Stimulated activated CD4-positive, alpha-beta T cell treated with anti-CD3 and anti-CD28 coated beads, Interleukin-4, amount 100 ng/mL, for 1 hour (primary cell): Measurements from ENCODE around the gene NAA40.

ENCODE experiments used
- DNase-seq: peaks from one replicate; pipeline ENCODE4 v3.0.0-alpha.2; 2020

The NAA40 gene

DNA sequence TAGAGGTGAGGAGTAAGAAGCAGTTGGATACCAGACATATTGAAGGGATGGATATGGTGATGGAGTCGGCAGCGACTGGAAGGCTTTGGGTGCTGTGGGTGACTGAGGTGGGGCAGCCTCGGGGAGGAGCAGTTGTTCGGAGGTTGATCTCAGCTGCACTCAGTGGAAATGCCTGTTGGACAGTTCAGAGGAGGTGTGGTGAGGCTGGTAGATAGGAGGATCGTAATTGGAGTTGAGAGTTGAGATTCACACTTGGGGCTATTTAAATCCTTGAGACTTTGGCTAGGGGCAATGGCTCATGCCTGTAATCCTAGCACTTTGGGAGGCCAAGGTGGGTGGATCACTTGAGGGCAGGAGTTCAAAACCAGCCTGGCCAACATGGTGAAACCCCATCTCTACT lies 54.3 kb downstream of the NAA40 start:
- DNase-seq: no peak

DNA sequence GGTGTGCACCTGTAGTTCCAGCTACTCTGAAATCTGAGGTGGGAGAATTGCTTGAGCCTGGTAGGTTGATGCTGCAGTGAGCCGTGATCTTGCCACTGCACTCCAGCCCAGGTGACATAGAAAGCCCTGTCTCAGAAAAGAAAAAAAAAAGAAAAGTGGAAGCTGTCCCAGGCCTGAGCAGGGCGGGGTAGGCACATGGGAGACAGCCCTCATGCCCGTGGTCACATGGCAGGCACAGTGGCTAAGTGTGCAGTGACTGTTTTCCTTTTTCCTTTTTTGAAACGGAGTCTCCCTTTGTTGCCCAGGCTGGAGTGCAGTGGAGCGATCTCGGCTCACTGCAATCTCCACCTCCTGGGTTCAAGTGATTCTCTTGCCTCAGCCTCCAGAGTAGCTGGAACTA lies 55.2 kb downstream of the NAA40 start:
- no peak for DNase-seq

DNA sequence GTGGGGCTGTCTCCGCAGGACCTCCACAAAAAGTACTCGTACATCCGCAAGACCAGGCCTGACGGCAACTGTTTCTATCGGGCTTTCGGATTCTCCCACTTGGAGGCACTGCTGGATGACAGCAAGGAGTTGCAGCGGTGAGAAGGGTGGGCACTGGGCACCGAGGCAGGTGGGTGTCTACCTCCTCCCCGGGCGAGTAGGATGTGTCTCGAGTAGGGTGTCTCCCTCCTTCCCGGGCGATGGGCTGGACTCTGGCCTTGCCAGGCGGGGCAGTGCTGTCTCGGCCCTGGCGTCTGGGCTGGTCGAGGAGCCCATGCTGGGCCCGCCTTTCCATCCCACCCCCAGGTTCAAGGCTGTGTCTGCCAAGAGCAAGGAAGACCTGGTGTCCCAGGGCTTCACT lies 57.7 kb downstream of the NAA40 start:
- DNase-seq: no peak

DNA sequence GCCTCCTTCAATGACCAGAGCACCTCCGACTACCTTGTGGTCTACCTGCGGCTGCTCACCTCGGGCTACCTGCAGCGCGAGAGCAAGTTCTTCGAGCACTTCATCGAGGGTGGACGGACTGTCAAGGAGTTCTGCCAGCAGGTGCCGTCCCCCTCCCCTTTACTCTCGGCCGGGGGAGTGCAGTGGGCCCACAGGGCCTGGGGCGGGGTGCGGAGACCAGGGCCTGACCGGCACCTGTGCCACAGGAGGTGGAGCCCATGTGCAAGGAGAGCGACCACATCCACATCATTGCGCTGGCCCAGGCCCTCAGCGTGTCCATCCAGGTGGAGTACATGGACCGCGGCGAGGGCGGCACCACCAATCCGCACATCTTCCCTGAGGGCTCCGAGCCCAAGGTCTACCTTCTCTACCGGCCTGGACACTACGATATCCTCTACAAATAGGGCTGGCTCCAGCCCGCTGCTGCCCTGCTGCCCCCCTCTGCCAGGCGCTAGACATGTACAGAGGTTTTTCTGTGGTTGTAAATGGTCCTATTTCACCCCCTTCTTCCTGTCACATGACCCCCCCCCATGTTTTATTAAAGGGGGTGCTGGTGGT lies 58.4 kb downstream of the NAA40 start:
- DNase-seq: no peak

DNA sequence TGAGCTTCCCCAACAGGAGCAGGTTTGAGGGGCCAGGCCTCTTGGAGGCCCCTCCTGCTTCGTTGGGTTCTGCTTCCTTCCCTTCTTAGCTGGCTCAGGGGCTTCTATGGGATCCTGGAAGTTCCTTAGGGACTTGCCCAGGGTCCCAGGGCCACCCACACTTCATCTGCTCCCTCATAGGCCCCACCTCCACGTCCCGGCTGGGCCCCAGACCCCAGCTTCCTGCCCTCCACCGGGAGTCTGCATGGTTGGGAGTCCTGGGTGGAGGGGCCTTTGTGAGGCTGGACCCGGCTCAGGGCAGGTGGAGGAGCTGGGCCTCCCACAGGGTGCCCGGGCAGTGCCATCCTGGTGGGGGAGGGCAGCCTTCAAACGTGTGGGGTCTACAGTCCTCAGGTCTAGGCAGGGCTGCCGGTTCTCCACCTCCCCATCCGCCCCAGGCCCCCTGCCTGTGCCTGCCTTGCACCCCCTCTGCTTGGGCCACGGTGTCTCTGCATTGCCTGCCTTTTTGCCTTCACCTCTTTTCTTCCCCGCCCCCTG lies 59.1 kb downstream of the NAA40 start:
- DNase-seq: no peak

DNA sequence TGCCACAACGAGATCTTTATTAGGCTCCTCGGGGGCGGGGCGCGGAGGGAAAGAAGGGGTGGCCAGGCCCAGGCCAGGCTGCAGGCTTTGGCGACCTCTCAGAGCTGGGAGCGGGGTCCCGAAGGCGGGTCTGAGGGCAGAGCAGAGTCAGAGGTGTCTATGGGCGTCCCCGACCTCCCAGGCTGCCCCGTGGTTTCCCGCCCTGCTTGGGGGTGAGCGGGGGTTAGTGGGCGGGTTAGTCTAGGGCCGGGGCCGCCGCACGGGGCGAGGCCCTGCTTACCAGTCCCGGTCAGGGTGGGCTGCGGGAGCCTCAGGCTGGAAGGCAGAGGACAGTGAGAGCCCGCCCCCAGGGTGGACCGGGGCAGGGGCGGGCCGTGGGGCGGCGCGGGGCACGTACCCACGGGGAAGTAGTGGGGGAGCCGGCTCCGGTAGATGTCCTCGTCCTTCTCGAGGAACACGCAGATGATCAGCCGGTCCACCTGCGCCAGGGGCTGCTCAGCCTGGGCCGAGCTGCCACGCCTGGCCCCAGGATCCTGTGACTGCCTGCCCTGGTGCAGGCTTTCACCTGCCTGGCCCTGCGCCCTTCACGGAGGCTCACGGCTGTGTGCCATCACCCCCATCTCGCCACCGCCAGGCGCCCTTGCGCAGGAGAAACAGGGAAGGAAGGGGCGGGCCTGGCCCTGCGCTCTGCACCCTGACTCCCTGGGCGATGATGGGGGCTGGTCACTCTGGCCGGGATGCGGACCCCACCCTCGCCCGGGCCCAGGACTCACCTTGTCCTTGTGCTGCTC lies 60.0 kb downstream of the NAA40 start:
- no peak for DNase-seq

DNA sequence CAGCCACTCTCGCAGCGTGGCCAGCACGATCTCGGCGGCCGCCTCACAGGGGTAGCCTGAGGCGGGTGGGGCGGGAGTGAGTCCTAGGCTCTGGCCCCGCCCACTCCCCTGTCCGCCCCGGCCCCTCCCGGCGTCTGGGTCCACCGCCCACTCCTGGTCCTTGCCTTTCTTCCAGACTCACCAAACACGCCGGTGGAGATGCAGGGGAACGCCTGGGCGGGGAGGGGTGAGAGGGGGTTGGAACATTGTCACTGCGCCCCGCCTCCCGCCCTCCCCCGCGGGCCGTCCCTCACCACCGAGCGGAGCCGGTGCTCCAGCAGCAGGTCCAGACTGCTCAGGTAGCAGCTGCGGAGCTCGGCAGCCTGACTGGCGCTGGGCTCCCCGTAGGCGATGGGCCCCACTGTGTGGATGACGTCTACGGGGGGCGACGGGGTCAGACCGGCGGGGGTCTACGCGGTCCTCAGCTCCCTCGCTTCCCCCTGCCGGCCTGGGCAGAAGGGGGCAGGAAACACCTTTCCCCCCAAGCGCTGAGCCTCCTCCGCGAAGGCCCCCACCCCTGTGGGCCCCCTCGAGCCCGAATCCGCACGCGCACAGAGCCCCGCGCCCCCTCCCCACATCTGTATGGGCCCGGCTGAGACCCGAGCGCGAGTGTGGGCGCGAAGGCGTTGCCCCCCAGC lies 60.7 kb downstream of the NAA40 start:
- peak; percentile 73 for DNase-seq

DNA sequence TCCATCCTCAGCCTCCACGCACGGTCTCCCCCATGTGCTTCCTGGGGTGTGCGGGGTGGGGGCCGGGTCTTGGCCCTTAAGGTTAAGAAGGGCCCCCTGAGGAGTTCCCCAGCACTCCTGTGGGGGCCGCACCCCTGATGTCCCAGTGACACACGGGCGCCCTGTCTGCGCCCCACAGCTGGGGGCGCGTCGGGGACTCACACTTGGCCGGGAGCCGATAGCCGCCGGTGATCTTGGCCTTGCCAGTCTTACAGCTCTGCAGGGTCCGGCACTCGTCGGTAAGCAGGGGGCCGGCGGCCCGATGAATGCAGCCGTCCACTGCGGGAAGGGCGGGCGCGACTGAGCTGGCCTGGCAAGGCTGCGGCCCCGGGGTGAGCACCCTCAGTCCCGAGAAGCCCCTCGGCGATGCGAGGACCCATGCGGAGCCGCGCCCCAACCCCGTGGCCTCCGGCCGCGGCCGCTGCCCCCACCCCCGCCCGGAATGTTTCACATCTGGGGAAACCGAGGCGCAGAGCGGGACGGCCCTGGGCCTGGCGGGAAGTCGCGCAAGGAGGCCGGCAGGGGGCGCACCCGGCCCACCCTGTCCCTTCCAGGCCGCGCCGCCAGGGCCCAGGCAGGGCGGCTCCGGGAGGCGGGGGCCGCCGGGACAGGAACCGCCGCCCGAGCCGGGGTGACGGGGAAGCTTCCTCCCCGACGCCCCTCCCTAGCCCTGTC lies 61.4 kb downstream of the NAA40 start:
- DNase-seq: peak; percentile 73

DNA sequence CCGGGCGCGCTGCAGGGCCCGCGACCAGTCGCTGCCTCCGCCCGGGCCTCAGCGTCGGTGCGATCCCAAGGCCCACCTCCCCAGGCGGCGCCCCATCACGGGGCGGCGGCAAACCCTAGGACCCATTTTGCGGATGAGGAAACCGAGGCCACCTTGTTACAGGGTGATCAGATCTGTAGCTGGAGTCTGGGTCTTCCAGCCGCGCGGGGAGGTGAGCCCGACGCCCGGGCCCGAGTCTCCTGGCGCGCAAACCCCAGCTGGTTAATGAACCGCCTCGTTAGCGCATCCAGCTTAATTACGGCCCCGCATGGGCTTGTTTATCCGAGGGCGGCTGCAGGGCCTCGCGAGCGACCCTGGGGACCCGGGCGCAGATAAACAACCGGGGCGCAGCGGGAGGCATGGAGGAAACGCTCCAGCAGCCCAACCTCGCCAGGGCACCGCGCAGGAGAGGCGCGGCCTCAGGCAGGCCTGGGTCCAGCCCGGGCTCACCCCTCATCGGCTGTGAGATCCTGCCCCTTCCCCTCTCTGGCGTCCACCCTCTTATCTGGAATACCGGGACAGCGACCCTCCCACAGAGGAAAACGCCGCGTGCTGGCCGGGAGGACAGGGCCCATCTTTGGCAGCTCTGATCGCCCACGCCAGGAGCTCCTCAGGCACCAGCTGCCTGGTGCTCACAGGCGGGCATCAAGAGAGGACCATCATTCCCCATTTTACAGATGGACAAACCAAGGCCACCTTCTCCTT lies 62.1 kb downstream of the NAA40 start:
- DNase-seq: no peak

DNA sequence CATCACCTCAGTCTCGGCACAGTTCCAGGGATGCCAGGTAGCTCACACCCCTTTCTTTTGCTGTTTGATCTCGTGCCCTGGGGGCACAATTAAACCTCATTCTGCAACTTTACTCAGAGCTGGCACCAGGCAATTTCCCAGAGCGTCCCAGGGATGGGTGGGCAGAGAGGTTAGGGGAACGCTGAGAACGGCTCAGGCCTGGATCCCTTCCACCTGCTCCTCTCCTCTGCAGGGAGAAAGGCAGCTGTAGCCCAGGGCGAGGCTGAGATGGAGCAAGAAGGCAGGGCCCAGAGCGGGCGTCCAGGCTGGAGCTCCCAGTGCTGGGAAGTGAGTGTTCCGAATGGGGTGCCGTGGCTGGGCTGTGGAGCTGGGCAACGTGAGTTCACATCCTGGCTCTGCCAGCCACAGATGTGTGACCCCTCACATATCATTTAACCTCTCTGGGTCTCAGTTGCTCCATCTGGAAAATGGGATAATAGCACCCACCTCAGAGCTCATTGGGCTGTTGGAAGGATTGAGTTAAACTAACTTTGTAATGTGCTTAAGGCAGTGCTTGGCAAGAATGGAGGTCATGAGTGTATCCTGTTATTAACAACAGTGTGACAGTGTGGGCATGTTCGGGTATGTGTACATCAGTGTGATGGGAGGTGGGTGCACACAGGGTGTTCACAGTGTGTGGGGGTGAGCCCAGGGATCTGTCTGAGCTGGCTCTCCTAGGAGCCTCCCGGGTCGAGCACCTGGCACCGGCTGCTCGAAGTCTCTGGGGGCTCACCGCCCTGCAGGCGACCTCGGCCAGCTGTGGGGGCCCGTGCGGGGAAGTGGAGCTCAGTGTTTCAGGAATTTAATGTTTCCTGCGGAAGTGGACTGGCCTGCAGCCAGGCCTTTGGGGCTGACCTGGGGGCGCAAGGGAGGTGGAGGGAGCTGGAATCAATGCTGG lies 63.0 kb downstream of the NAA40 start:
- DNase-seq: no peak

DNA sequence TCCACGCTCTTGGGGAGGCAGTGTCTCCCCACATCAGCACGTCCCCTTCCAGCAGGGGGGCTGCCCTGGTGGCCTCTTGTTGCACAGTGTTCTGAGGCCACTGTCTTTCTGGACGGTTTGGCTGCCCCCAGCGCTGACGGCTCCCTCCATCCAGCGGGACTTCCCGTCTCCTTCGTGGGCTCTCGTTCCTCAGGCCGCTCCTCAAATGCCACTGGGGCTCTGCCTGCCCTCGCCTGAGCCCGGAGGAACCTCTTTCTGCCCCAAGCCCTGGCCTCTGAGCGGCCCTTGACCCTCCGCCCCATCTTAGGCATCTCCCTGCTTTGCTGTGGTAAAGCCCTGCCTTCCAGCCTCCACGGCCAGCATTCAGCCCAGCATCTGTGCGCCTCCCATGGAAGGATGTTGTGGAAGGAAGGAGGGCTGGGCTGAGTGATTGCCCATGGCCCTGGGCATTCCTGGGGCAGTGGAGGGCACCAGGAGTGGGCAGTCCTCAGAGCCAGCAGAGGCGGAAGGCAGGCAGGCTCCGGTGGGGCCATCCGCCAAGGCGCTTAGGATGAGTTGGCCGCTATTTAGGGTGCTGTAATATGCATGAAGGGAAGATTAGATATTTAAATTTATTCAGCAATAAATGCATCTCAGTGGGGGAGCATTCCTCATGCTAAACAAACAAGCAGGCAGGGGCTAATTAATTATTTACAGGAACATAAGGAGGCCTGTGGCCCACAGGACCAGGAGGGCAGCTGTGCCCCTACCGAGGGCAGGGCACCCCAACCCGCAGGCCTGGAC lies 65.2 kb downstream of the NAA40 start:
- DNase-seq: no peak

DNA sequence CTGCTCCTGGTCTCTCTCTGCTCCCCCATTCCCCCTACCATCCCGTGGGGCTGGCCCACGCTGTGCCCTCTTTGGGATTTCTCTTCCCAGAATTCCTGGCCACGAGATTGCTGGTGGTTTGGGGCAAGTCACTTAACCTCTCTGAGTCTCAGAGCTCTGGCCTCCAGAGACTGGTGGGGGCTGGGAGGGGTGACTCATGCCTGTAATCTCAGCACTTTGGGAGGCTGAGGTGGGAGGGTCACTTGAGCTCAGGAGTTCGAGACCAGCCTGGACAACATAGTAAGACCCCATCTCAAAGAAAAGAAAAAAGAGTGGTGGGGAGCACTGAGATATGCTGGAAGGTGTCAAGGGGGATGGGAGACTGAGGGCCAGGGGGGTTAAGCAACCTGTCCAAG lies 65.8 kb downstream of the NAA40 start:
- no peak for DNase-seq

DNA sequence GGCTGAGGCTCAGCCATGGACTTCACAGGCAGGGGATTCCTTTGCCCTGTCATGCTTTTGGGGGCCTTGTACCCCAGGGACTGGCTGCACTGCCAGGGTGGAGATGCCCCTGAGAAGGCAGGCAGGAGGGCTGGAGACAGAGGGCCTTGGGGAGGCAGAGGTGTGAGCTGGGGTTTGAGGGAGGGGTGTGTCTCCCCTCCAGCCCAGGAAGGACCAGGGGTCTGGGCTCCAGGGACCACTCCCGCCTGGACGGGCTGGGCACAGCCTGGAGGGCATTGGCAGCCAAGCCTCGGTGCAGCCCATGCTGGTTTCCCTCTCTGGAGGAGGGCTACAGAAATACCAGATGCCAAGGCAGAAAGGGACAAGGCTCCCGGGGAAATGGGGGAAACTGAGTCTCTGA lies 66.9 kb downstream of the NAA40 start:
- no peak for DNase-seq

DNA sequence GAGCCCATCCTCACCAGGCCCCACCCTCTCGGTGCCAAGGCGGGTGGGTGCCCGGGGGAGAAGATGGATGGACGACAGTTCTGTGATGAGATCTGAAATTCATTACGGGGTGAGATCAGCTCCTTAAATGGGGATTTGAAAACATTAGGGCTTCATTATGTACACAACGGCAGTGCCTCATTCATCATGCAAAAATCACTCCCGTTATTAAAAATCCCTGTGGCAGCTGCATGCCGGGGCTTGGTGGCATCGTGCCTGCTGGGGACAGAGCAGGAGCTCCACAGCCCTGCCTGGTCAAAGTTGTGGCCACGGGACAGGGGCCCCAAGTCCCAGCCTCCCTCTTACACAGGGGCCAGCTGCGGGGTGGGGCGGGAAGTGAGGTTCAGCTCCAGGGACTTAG lies 67.6 kb downstream of the NAA40 start:
- DNase-seq: no peak
